Memory B cell (primary cell): ENCODE measurements around the gene KCNJ10.
A peak's percentile ranks its signal among the peaks of the same experiment; 100 is the strongest.

Source experiments
- ATAC-seq: fragments of 150-1000 bp; cut with Tn5 transposase; 2 replicates; pipeline ENCODE4 v1.10.0; 2021; ENCODE audit warnings: low read depth, mild to moderate bottlenecking, moderate library complexity
- DNase-seq, 2 donors: peaks; one replicate each; pipeline ENCODE4 v3.0.0; 2022; ENCODE audit warnings: low spot score in 2 of 2
- H3K27ac Mint-ChIP-seq: one replicate; pipeline ENCODE4 v1.8.0; 2022; ENCODE audit warnings: mild to moderate bottlenecking, moderate library complexity, mixed read lengths
- H3K27me3 Mint-ChIP-seq: one replicate; pipeline ENCODE4 v1.8.0; 2022; ENCODE audit warnings: mixed read lengths
- H3K36me3 Mint-ChIP-seq: one replicate; pipeline ENCODE4 v1.8.0; 2022; ENCODE audit warnings: mild to moderate bottlenecking, mixed read lengths
- H3K4me1 Mint-ChIP-seq: one replicate; pipeline ENCODE4 v1.8.0; 2022; ENCODE audit warnings: mixed read lengths
- H3K4me3 Mint-ChIP-seq: one replicate; pipeline ENCODE4 v1.8.0; 2022; ENCODE audit warnings: mild to moderate bottlenecking, moderate library complexity, mixed read lengths
- H3K9me3 Mint-ChIP-seq: one replicate; pipeline ENCODE4 v1.8.0; 2022; ENCODE audit warnings: mixed read lengths

The KCNJ10 gene

GRCh38 chr1:160094806-160095205 lies 24.8 kb upstream of the KCNJ10 start:
- peaks cover 11% of the 10 kb centered on the region for H3K36me3 Mint-ChIP-seq
- H3K27me3 Mint-ChIP-seq = no peaks in the 10 kb centered on the region
- ATAC-seq (no peak), DNase-seq (no peak)
- no peaks in the 10 kb centered on the region for H3K9me3 Mint-ChIP-seq
- no peak overlapping the region for H3K4me3 Mint-ChIP-seq
- peaks cover 24% of the 10 kb centered on the region for H3K4me1 Mint-ChIP-seq
- no peak overlapping the region for H3K27ac Mint-ChIP-seq

GRCh38 chr1:160094291-160094625 lies 24.3 kb upstream of the KCNJ10 start:
- Mint-ChIP-seq H3K36me3 (peaks cover 13% of the 10 kb centered on the region), H3K9me3 (no peaks in the 10 kb centered on the region), H3K27me3 (no peaks in the 10 kb centered on the region), H3K4me1 (peaks cover 19% of the 10 kb centered on the region), H3K4me3 (no peak overlapping the region), H3K27ac (no peak overlapping the region)
- ATAC-seq (no peak), DNase-seq (no peak)

GRCh38 chr1:160093624-160094290 lies 23.8 kb upstream of the KCNJ10 start:
- no peak for ATAC-seq
- H3K4me1 Mint-ChIP-seq = peaks cover 20% of the 10 kb centered on the region
- H3K4me3 Mint-ChIP-seq = no peak overlapping the region
- H3K27ac Mint-ChIP-seq = no peak overlapping the region
- DNase-seq = no peak
- H3K9me3 Mint-ChIP-seq = no peaks in the 10 kb centered on the region
- no peaks in the 10 kb centered on the region for H3K27me3 Mint-ChIP-seq
- H3K36me3 Mint-ChIP-seq = peaks cover 17% of the 10 kb centered on the region

- H3K9me3 Mint-ChIP-seq = no peaks in the 10 kb centered on the region
- no peak for ATAC-seq
- peaks cover 22% of the 10 kb centered on the region for H3K36me3 Mint-ChIP-seq
- no peak for DNase-seq
- peaks cover 20% of the 10 kb centered on the region for H3K4me1 Mint-ChIP-seq
- H3K27ac Mint-ChIP-seq = no peak overlapping the region
- H3K4me3 Mint-ChIP-seq = no peak overlapping the region
- H3K27me3 Mint-ChIP-seq = no peaks in the 10 kb centered on the region
These were observed 23.1 kb upstream of the KCNJ10 start for GRCh38 chr1:160093069-160093395.

GRCh38 chr1:160092366-160093068 lies 22.6 kb upstream of the KCNJ10 start:
- no peak for ATAC-seq
- Mint-ChIP-seq H3K27ac (no peak overlapping the region), H3K27me3 (no peaks in the 10 kb centered on the region), H3K9me3 (no peaks in the 10 kb centered on the region), H3K4me1 (peaks cover 16% of the 10 kb centered on the region), H3K36me3 (peaks cover 25% of the 10 kb centered on the region), H3K4me3 (no peak overlapping the region)
- DNase-seq = no peak

GRCh38 chr1:160091666-160092223 lies 21.8 kb upstream of the KCNJ10 start:
- no peaks in the 10 kb centered on the region for H3K9me3 Mint-ChIP-seq
- DNase-seq (no peak), ATAC-seq (no peak)
- H3K4me3 Mint-ChIP-seq = no peak overlapping the region
- H3K27ac Mint-ChIP-seq = no peak overlapping the region
- H3K4me1 Mint-ChIP-seq = peaks cover 11% of the 10 kb centered on the region
- no peaks in the 10 kb centered on the region for H3K27me3 Mint-ChIP-seq
- H3K36me3 Mint-ChIP-seq = peaks cover 29% of the 10 kb centered on the region

GRCh38 chr1:160090760-160091159 lies 20.8 kb upstream of the KCNJ10 start:
- H3K36me3 Mint-ChIP-seq = peaks cover 32% of the 10 kb centered on the region
- H3K27ac Mint-ChIP-seq = no peak overlapping the region
- peaks cover 7% of the 10 kb centered on the region for H3K4me1 Mint-ChIP-seq
- no peaks in the 10 kb centered on the region for H3K27me3 Mint-ChIP-seq
- no peaks in the 10 kb centered on the region for H3K9me3 Mint-ChIP-seq
- no peak for ATAC-seq
- DNase-seq = no peak
- H3K4me3 Mint-ChIP-seq = no peak overlapping the region

- Mint-ChIP-seq H3K27ac (no peak overlapping the region), H3K9me3 (no peaks in the 10 kb centered on the region), H3K27me3 (no peaks in the 10 kb centered on the region), H3K4me3 (no peak overlapping the region), H3K4me1 (peaks cover 10% of the 10 kb centered on the region), H3K36me3 (peaks cover 32% of the 10 kb centered on the region)
- DNase-seq (no peak), ATAC-seq (no peak)
These were observed 19.9 kb upstream of the KCNJ10 start for GRCh38 chr1:160089883-160090282.

- Mint-ChIP-seq H3K36me3 (peaks cover 28% of the 10 kb centered on the region), H3K4me3 (no peak overlapping the region), H3K27ac (no peak overlapping the region), H3K9me3 (no peaks in the 10 kb centered on the region), H3K4me1 (peaks cover 15% of the 10 kb centered on the region), H3K27me3 (peaks cover 8% of the 10 kb centered on the region)
- DNase-seq (no peak), ATAC-seq (no peak)
These were observed 17.2 kb upstream of the KCNJ10 start for GRCh38 chr1:160087118-160087662.

- H3K9me3 Mint-ChIP-seq = no peaks in the 10 kb centered on the region
- ATAC-seq (no peak), DNase-seq (no peak)
- H3K27me3 Mint-ChIP-seq = peaks cover 12% of the 10 kb centered on the region
- H3K36me3 Mint-ChIP-seq = peaks cover 25% of the 10 kb centered on the region
- no peak overlapping the region for H3K27ac Mint-ChIP-seq
- peaks cover 15% of the 10 kb centered on the region for H3K4me1 Mint-ChIP-seq
- H3K4me3 Mint-ChIP-seq = no peak overlapping the region
These were observed 16.5 kb upstream of the KCNJ10 start for GRCh38 chr1:160086456-160086892.

- ATAC-seq (peak; percentile 69), DNase-seq (peak; percentile 71 to 72)
- Mint-ChIP-seq H3K27ac (peak overlapping the region; percentile 48), H3K4me1 (peaks cover 15% of the 10 kb centered on the region), H3K27me3 (peaks cover 16% of the 10 kb centered on the region), H3K4me3 (no peak overlapping the region), H3K36me3 (peaks cover 23% of the 10 kb centered on the region), H3K9me3 (no peaks in the 10 kb centered on the region)
These were observed 15.9 kb upstream of the KCNJ10 start for GRCh38 chr1:160085686-160086455.

- peaks cover 20% of the 10 kb centered on the region for H3K36me3 Mint-ChIP-seq
- peaks cover 21% of the 10 kb centered on the region for H3K27me3 Mint-ChIP-seq
- ATAC-seq = no peak
- H3K4me1 Mint-ChIP-seq = peaks cover 15% of the 10 kb centered on the region
- H3K9me3 Mint-ChIP-seq = no peaks in the 10 kb centered on the region
- DNase-seq = no peak
- H3K27ac Mint-ChIP-seq = no peak overlapping the region
- no peak overlapping the region for H3K4me3 Mint-ChIP-seq
These were observed 14.9 kb upstream of the KCNJ10 start for GRCh38 chr1:160084771-160085321.

- Mint-ChIP-seq H3K4me1 (peaks cover 15% of the 10 kb centered on the region), H3K36me3 (peaks cover 18% of the 10 kb centered on the region), H3K27me3 (peaks cover 22% of the 10 kb centered on the region), H3K4me3 (peak overlapping the region; percentile 42), H3K9me3 (no peaks in the 10 kb centered on the region), H3K27ac (no peak overlapping the region)
- ATAC-seq (peak; percentile 84), DNase-seq (peak; percentile 63 to 76)
These were observed 14.2 kb upstream of the KCNJ10 start for GRCh38 chr1:160083968-160084770.
